Activated T-cell treated with anti-CD3 and anti-CD28 coated beads for 4 hours (primary cell): ENCODE results near the gene TMPRSS11D.

Experiments
- DNase-seq: peaks from one replicate; pipeline ENCODE4 v3.0.0-alpha.2; 2020

TMPRSS11D gene

GRCh38 chr4:67883902-67884301 lies at the start of gene TMPRSS11D:
TSS of gene TMPRSS11D (minus strand) at chr4:67884002. CDS start at chr4:67883933, 69 bp downstream.
- no peak for DNase-seq

- DNase-seq = no peak
Measured at GRCh38 chr4:67933038-67933437, 49.2 kb upstream of the TMPRSS11D start.

- no peak for DNase-seq
Measured at GRCh38 chr4:67931256-67931655, 47.5 kb upstream of the TMPRSS11D start.

- no peak for DNase-seq
Measured at GRCh38 chr4:67929426-67929825, 45.6 kb upstream of the TMPRSS11D start.

- no peak for DNase-seq
Measured at GRCh38 chr4:67928546-67928945, 44.7 kb upstream of the TMPRSS11D start.

GRCh38 chr4:67927251-67927650 lies 43.4 kb upstream of the TMPRSS11D start:
- DNase-seq = no peak

- no peak for DNase-seq
Measured at GRCh38 chr4:67926485-67926884, 42.7 kb upstream of the TMPRSS11D start.

GRCh38 chr4:67922697-67923096 lies 38.9 kb upstream of the TMPRSS11D start:
- DNase-seq = no peak

GRCh38 chr4:67918428-67918827 lies 34.6 kb upstream of the TMPRSS11D start:
- DNase-seq = no peak

- DNase-seq = no peak
Measured at GRCh38 chr4:67915400-67915966, 31.7 kb upstream of the TMPRSS11D start.

GRCh38 chr4:67912080-67912479 lies 28.3 kb upstream of the TMPRSS11D start:
- DNase-seq = no peak

- DNase-seq = no peak
Measured at GRCh38 chr4:67911638-67912037, 27.8 kb upstream of the TMPRSS11D start.

GRCh38 chr4:67911141-67911540 lies 27.3 kb upstream of the TMPRSS11D start:
- DNase-seq = no peak

- DNase-seq = no peak
Measured at GRCh38 chr4:67910585-67910905, 26.7 kb upstream of the TMPRSS11D start.

- DNase-seq = no peak
Measured at GRCh38 chr4:67909905-67910584, 26.2 kb upstream of the TMPRSS11D start.

GRCh38 chr4:67907650-67908049 lies 23.8 kb upstream of the TMPRSS11D start:
- no peak for DNase-seq

GRCh38 chr4:67899096-67899495 lies 15.3 kb upstream of the TMPRSS11D start:
- DNase-seq = no peak

- no peak for DNase-seq
Measured at GRCh38 chr4:67897686-67898085, 13.9 kb upstream of the TMPRSS11D start.

GRCh38 chr4:67896421-67897065 lies 12.7 kb upstream of the TMPRSS11D start:
- no peak for DNase-seq

- DNase-seq = no peak
Measured at GRCh38 chr4:67894659-67895058, 10.9 kb upstream of the TMPRSS11D start.

- no peak for DNase-seq
Measured at GRCh38 chr4:67892905-67893304, 9.1 kb upstream of the TMPRSS11D start.

GRCh38 chr4:67892253-67892652 lies 8.5 kb upstream of the TMPRSS11D start:
- no peak for DNase-seq

GRCh38 chr4:67891645-67892044 lies 7.8 kb upstream of the TMPRSS11D start:
- no peak for DNase-seq

GRCh38 chr4:67886281-67886680 lies 2.5 kb upstream of the TMPRSS11D start:
- no peak for DNase-seq

GRCh38 chr4:67885762-67886161 lies 2.0 kb upstream of the TMPRSS11D start:
- no peak for DNase-seq
